Measurements from ENCODE around the gene TTC21A. TPM values are rescaled to one million over a fixed set of nuclear protein-coding genes. Genes with fewer than 3 reads are reported as not detected.
A peak's percentile ranks its signal among the peaks of the same experiment; 100 is the strongest.

The TTC21A gene
- total RNA-seq, 1 donor from 2014 or later: 0.55 TPM

- Mint-ChIP-seq H3K27ac (peak overlapping the region; percentile 70), H3K27me3 (ENCODE audit: low read depth) (no peaks in the 10 kb centered on the region), H3K36me3 (ENCODE audit: low read depth) (peaks cover 48% of the 10 kb centered on the region), H3K4me1 (ENCODE audit: low read depth) (peaks cover 17% of the 10 kb centered on the region), H3K9me3 (no peaks in the 10 kb centered on the region), H3K4me3 (ENCODE audit: low read depth) (no peak overlapping the region)
- DNase-seq (ENCODE audit: low spot score): no peak
- intact Hi-C loops (cut with micrococcal nuclease): no loop called here
These were observed 24.7 kb upstream of the TTC21A start for GRCh38 chr3:39082666-39083313.

- intact Hi-C loops (cut with micrococcal nuclease): no loop called here
- no peaks in the 10 kb centered on the region for H3K9me3 Mint-ChIP-seq
- no peak for DNase-seq (ENCODE audit: low spot score)
- H3K36me3 Mint-ChIP-seq (ENCODE audit: low read depth): peaks cover 56% of the 10 kb centered on the region
- H3K27ac Mint-ChIP-seq: no peak overlapping the region
- peaks cover 15% of the 10 kb centered on the region for H3K4me1 Mint-ChIP-seq (ENCODE audit: low read depth)
- no peak overlapping the region for H3K4me3 Mint-ChIP-seq (ENCODE audit: low read depth)
- no peaks in the 10 kb centered on the region for H3K27me3 Mint-ChIP-seq (ENCODE audit: low read depth)
These were observed 21.3 kb upstream of the TTC21A start for GRCh38 chr3:39086144-39086543.

GRCh38 chr3:39088456-39088855 is 19.0 kb upstream of the TTC21A start:
- intact Hi-C loops (cut with micrococcal nuclease): no loop called here
- DNase-seq (ENCODE audit: low spot score): no peak
- Mint-ChIP-seq H3K27me3 (ENCODE audit: low read depth) (no peaks in the 10 kb centered on the region), H3K36me3 (ENCODE audit: low read depth) (peaks cover 51% of the 10 kb centered on the region), H3K9me3 (no peaks in the 10 kb centered on the region), H3K27ac (no peak overlapping the region), H3K4me3 (ENCODE audit: low read depth) (no peak overlapping the region), H3K4me1 (ENCODE audit: low read depth) (no peaks in the 10 kb centered on the region)

- Mint-ChIP-seq H3K9me3 (no peaks in the 10 kb centered on the region), H3K4me1 (ENCODE audit: low read depth) (no peaks in the 10 kb centered on the region), H3K36me3 (ENCODE audit: low read depth) (peaks cover 50% of the 10 kb centered on the region), H3K27me3 (ENCODE audit: low read depth) (no peaks in the 10 kb centered on the region), H3K27ac (no peak overlapping the region), H3K4me3 (ENCODE audit: low read depth) (no peak overlapping the region)
- DNase-seq (ENCODE audit: low spot score): no peak
- intact Hi-C loops (cut with micrococcal nuclease): no loop called here
These were observed 18.6 kb upstream of the TTC21A start for GRCh38 chr3:39088889-39089288.

- no peaks in the 10 kb centered on the region for H3K9me3 Mint-ChIP-seq
- H3K27ac Mint-ChIP-seq: no peak overlapping the region
- no peaks in the 10 kb centered on the region for H3K4me1 Mint-ChIP-seq (ENCODE audit: low read depth)
- H3K4me3 Mint-ChIP-seq (ENCODE audit: low read depth): no peak overlapping the region
- intact Hi-C loops (cut with micrococcal nuclease): no loop called here
- peaks cover 61% of the 10 kb centered on the region for H3K36me3 Mint-ChIP-seq (ENCODE audit: low read depth)
- DNase-seq (ENCODE audit: low spot score): no peak
- no peaks in the 10 kb centered on the region for H3K27me3 Mint-ChIP-seq (ENCODE audit: low read depth)
These were observed 16.6 kb upstream of the TTC21A start for GRCh38 chr3:39090922-39091321.

- no peaks in the 10 kb centered on the region for H3K9me3 Mint-ChIP-seq
- H3K36me3 Mint-ChIP-seq (ENCODE audit: low read depth): peaks cover 48% of the 10 kb centered on the region
- H3K27me3 Mint-ChIP-seq (ENCODE audit: low read depth): no peaks in the 10 kb centered on the region
- H3K27ac Mint-ChIP-seq: peak overlapping the region; percentile 28
- DNase-seq (ENCODE audit: low spot score): no peak
- no peak overlapping the region for H3K4me3 Mint-ChIP-seq (ENCODE audit: low read depth)
- intact Hi-C loops (cut with micrococcal nuclease): no loop called here
- no peaks in the 10 kb centered on the region for H3K4me1 Mint-ChIP-seq (ENCODE audit: low read depth)
These were observed 12.4 kb upstream of the TTC21A start for GRCh38 chr3:39094851-39095677.

GRCh38 chr3:39095778-39096177 is 11.7 kb upstream of the TTC21A start:
- no peak overlapping the region for H3K4me3 Mint-ChIP-seq (ENCODE audit: low read depth)
- no peak overlapping the region for H3K27ac Mint-ChIP-seq
- H3K4me1 Mint-ChIP-seq (ENCODE audit: low read depth): no peaks in the 10 kb centered on the region
- H3K9me3 Mint-ChIP-seq: no peaks in the 10 kb centered on the region
- no peaks in the 10 kb centered on the region for H3K27me3 Mint-ChIP-seq (ENCODE audit: low read depth)
- intact Hi-C loops (cut with micrococcal nuclease): no loop called here
- peaks cover 41% of the 10 kb centered on the region for H3K36me3 Mint-ChIP-seq (ENCODE audit: low read depth)
- DNase-seq (ENCODE audit: low spot score): no peak

- Mint-ChIP-seq H3K4me3 (ENCODE audit: low read depth) (no peak overlapping the region), H3K9me3 (no peaks in the 10 kb centered on the region), H3K36me3 (ENCODE audit: low read depth) (peaks cover 33% of the 10 kb centered on the region), H3K27ac (no peak overlapping the region), H3K27me3 (ENCODE audit: low read depth) (no peaks in the 10 kb centered on the region), H3K4me1 (ENCODE audit: low read depth) (peaks cover 3% of the 10 kb centered on the region)
- intact Hi-C loops (cut with micrococcal nuclease): no loop called here
- no peak for DNase-seq (ENCODE audit: low spot score)
These were observed 10.7 kb upstream of the TTC21A start for GRCh38 chr3:39096775-39097174.

- no peak overlapping the region for H3K27ac Mint-ChIP-seq
- H3K36me3 Mint-ChIP-seq (ENCODE audit: low read depth): peaks cover 26% of the 10 kb centered on the region
- DNase-seq (ENCODE audit: low spot score): no peak
- no peak overlapping the region for H3K4me3 Mint-ChIP-seq (ENCODE audit: low read depth)
- H3K4me1 Mint-ChIP-seq (ENCODE audit: low read depth): peaks cover 3% of the 10 kb centered on the region
- no peaks in the 10 kb centered on the region for H3K27me3 Mint-ChIP-seq (ENCODE audit: low read depth)
- no peaks in the 10 kb centered on the region for H3K9me3 Mint-ChIP-seq
- intact Hi-C loops (cut with micrococcal nuclease): no loop called here
These were observed 9.6 kb upstream of the TTC21A start for GRCh38 chr3:39097716-39098472.

- Mint-ChIP-seq H3K9me3 (no peaks in the 10 kb centered on the region), H3K27ac (no peak overlapping the region), H3K4me1 (ENCODE audit: low read depth) (peaks cover 3% of the 10 kb centered on the region), H3K27me3 (ENCODE audit: low read depth) (no peaks in the 10 kb centered on the region), H3K4me3 (ENCODE audit: low read depth) (no peak overlapping the region), H3K36me3 (ENCODE audit: low read depth) (peaks cover 26% of the 10 kb centered on the region)
- DNase-seq (ENCODE audit: low spot score): no peak
- intact Hi-C loops (cut with micrococcal nuclease): no loop called here
These were observed 8.9 kb upstream of the TTC21A start for GRCh38 chr3:39098473-39099000.

- no peaks in the 10 kb centered on the region for H3K27me3 Mint-ChIP-seq (ENCODE audit: low read depth)
- H3K4me1 Mint-ChIP-seq (ENCODE audit: low read depth): peaks cover 3% of the 10 kb centered on the region
- no peaks in the 10 kb centered on the region for H3K9me3 Mint-ChIP-seq
- H3K4me3 Mint-ChIP-seq (ENCODE audit: low read depth): no peak overlapping the region
- no peak overlapping the region for H3K27ac Mint-ChIP-seq
- intact Hi-C loops (cut with micrococcal nuclease): no loop called here
- H3K36me3 Mint-ChIP-seq (ENCODE audit: low read depth): peaks cover 20% of the 10 kb centered on the region
- DNase-seq (ENCODE audit: low spot score): no peak
These were observed 8.2 kb upstream of the TTC21A start for GRCh38 chr3:39099242-39099641.

- Mint-ChIP-seq H3K9me3 (no peaks in the 10 kb centered on the region), H3K27me3 (ENCODE audit: low read depth) (no peaks in the 10 kb centered on the region), H3K27ac (no peak overlapping the region), H3K36me3 (ENCODE audit: low read depth) (peaks cover 15% of the 10 kb centered on the region), H3K4me1 (ENCODE audit: low read depth) (peaks cover 3% of the 10 kb centered on the region), H3K4me3 (ENCODE audit: low read depth) (no peak overlapping the region)
- intact Hi-C loops (cut with micrococcal nuclease): no loop called here
- no peak for DNase-seq (ENCODE audit: low spot score)
These were observed 7.6 kb upstream of the TTC21A start for GRCh38 chr3:39099738-39100499.

Data from activated T-helper 2 cell treated with anti-CD3 and anti-CD28 coated beads, Interferon-gamma antibody, Interleukin-2, Interleukin-4, amounts not matched to agents 10 μg/mL and 5 μg/mL and 100 μg/mL, durations not matched to agents 14 hours and 24 hours and 36 hours (primary cell).